ENCODE results near the gene MUC6.

- TF ChIP-seq FOS (IDR thresholded peaks at IDR 0.05; ENCODE audit: borderline replicate concordance, insufficient read depth, low read length) (no peak), CTCF (IDR thresholded peaks at IDR 0.05; ENCODE audit: extremely low read depth in 1 of 2, insufficient read depth in 1 of 2, low read depth in 1 of 2, low read length in 2 of 2) (no peak)
Observed at GRCh38 chr11:1055109-1055703, 18.7 kb upstream of the MUC6 start.
